ENCODE measurements around the gene DSTYK.

DSTYK gene

DNA sequence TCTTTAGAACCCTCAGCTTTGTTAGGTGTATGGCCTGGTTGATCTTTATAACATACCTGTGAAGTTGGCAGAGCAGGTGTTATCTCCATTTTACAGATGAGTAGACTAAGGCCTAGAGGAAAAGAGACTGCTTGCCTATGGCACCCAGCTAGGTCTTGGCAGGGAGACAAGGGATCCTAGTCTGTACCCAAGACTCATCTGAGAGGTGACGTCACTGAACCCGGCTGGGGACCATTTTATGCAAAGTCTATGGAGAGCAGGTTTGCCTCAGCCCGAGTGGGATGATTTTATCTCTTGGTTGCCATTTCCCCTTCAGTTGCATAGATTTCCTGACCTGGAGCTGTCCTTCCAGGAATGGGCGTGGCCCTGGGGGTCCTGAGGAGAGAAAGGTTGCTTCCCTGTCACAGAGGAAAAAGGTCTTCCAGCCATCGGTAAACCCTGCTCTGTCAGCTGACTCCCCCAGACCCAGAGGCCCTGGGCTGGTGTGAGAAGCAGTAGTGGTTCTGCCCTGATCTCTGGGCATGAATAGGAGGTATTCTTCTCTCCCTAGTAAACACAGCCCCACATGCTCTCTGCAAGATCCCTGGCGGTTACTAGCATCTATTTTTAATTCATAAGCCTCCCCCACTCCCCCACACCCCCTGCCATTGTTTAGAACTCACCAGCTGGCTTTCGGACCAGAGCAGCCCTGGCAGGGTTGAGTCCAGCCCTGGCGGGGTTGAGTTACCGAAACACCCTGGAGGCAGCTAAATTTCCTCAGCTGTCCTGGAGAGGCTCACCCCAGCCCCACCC, 35.8 kb upstream of the DSTYK start:
- H3K4me3 ChIP-seq (replicated peaks; ENCODE audit: low read depth, low read length) = no peak overlapping the region
- TF ChIP-seq, protein P1, sequence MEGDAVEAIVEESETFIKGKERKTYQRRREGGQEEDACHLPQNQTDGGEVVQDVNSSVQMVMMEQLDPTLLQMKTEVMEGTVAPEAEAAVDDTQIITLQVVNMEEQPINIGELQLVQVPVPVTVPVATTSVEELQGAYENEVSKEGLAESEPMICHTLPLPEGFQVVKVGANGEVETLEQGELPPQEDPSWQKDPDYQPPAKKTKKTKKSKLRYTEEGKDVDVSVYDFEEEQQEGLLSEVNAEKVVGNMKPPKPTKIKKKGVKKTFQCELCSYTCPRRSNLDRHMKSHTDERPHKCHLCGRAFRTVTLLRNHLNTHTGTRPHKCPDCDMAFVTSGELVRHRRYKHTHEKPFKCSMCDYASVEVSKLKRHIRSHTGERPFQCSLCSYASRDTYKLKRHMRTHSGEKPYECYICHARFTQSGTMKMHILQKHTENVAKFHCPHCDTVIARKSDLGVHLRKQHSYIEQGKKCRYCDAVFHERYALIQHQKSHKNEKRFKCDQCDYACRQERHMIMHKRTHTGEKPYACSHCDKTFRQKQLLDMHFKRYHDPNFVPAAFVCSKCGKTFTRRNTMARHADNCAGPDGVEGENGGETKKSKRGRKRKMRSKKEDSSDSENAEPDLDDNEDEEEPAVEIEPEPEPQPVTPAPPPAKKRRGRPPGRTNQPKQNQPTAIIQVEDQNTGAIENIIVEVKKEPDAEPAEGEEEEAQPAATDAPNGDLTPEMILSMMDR (IDR thresholded peaks at IDR 0.05; ENCODE audit: low read depth, low read length, missing control alignments) = no peak
- no peak for DNase-seq (ENCODE audit: extremely low read depth, low read depth)

DNA sequence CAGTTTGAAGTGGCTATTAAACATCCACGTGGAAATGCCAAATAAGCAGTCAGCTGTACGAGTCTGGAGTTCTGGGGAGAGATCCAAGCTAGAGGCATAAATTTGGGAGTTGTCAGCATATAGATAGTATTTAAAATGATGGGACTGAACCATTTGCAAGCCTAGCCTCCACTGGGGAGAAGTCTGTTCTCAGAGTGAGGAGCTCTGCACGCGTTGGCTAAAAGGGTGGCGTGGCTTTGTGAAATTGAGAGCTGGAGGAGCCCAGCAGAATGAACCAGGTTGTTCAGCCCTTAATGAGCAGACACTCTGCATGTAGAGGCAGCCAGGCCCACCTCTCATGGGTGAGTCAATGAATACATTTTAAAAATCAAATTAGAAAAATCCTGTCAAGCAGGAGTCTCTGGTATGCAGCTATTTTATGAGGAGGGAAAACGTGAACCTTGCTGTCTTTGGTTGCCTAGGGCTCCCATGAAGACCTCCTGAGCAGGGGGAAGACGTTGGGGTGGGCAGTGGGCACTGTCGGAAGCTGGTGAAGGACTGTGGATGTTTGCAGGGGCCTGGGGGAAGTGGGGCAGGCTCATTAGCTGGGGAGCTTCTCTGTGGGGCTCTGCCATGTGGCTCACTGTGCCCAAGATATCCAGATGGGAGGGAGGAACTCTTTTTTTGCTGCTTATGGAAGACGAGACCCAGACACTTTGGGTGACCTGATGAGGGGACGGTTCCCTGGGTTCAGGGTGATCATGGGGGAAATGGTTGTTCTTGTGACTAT, 35.0 kb upstream of the DSTYK start:
- no peak for DNase-seq (ENCODE audit: extremely low read depth, low read depth)
- TF ChIP-seq, protein P1 (IDR thresholded peaks at IDR 0.05; ENCODE audit: low read depth, low read length, missing control alignments) = no peak

DNA sequence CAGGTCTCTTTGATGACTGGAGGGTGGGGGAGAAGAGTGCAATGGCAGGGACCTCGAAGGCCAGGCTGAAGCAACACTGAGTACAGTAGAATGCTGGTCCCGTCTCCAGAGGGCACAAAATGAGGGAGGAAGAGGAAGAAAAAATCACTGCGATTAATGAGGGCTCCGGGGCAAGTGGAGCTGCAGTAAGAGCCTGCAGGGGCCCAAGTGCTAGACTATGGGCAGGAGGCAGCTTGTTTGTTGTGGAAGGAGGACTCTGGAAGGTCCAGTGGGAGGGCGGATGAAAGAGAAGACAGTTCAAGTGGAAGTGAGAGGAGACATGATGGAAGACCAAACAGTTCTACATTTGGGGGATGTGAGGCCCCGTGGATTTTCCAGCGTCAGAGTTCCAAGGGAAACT, 33.6 kb upstream of the DSTYK start:
- no peak overlapping the region for H3K4me3 ChIP-seq (replicated peaks; ENCODE audit: low read depth, low read length)
- TF ChIP-seq, protein P1 (IDR thresholded peaks at IDR 0.05; ENCODE audit: low read depth, low read length, missing control alignments) = no peak
- DNase-seq (ENCODE audit: extremely low read depth, low read depth) = no peak

More for the DNA sequence above, 35.0 kb upstream of the DSTYK start:
- no peak overlapping the region for H3K4me3 ChIP-seq (replicated peaks; ENCODE audit: low read depth, low read length)

- TF ChIP-seq, protein P1 (IDR thresholded peaks at IDR 0.05; ENCODE audit: low read depth, low read length, missing control alignments) = no peak
- DNase-seq (ENCODE audit: extremely low read depth, low read depth) = no peak
These were observed 32.9 kb upstream of the DSTYK start for GRCh38 chr1:205244384-205244783.

DNA sequence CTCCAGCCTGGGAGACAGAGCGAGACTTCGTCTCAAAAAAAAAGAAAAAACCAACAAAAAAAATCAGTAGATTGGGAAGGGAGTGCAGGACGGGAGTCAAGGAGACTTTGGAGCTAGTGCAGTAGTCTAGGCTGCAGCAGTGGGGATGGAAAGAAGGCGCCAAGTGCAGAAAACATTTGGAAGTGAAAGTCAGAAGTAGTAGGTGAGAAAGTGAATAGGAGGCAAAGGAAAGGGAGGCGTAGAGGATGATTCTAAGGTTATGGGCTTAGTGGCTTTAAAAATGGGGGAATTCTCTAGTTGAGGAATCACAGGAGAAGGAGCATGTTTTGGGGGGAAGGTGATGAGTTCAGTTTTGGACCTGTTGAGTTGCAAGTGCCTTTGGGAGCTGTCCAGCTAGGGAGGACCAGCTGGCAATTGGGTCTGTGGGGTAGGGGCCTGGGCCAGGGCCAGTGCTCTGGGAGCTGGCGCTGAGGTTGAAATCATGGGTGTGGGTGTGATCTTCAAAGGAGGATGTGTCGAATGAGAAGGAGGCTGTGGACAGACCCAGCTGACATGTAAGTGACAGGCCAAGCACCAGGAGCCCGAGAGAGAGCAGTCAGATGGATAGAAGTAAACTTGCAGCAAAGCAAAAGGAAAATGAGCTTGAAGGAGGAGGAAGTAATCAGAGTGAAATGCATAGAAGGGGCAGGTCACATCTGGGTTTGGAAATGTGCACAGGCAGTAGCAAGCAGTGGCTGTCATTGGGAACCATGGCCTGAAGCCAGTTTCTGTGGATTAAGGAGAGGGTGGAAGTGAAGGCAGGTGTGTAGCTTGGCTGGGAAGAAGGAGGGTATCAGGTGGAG, 32.1 kb upstream of the DSTYK start:
- DNase-seq (ENCODE audit: extremely low read depth, low read depth) = no peak
- H3K4me3 ChIP-seq (replicated peaks; ENCODE audit: low read depth, low read length) = no peak overlapping the region
- TF ChIP-seq, protein P1 (IDR thresholded peaks at IDR 0.05; ENCODE audit: low read depth, low read length, missing control alignments) = no peak

More at GRCh38 chr1:205244384-205244783, 32.9 kb upstream of the DSTYK start:
- no peak overlapping the region for H3K4me3 ChIP-seq (replicated peaks; ENCODE audit: low read depth, low read length)

- TF ChIP-seq, protein P1 (IDR thresholded peaks at IDR 0.05; ENCODE audit: low read depth, low read length, missing control alignments) = no peak
- DNase-seq (ENCODE audit: extremely low read depth, low read depth) = no peak
- H3K4me3 ChIP-seq (replicated peaks; ENCODE audit: low read depth, low read length) = no peak overlapping the region
These were observed 30.0 kb upstream of the DSTYK start for GRCh38 chr1:205241366-205242030.

Data from HFF-Myc (cell line).